22Rv1 (cell line): Measurements from ENCODE around the gene MN1.

Experiments used
- CTCF ChIP-seq: fragments of 450-650 bp; IDR thresholded peaks from 2 replicates; pipeline ENCODE4 v1.5.1; 2017; ENCODE audit warnings: mild to moderate bottlenecking
- ZFX ChIP-seq: fragments of 450-650 bp; IDR thresholded peaks from 2 replicates; pipeline ENCODE4 v1.6.1; 2017; ENCODE audit warnings: antibody characterized with exemption, borderline replicate concordance

GRCh38 chr22:27797520-27798391 is 3.8 kb downstream of the MN1 start:
- TF ChIP-seq CTCF (no peak), ZFX (no peak)
